ENCODE data around the gene RNPEP. TPM values are rescaled to one million over a fixed set of nuclear protein-coding genes. Genes with fewer than 3 reads are reported as not detected.

The RNPEP gene
- total and polyA plus RNA-seq, 2 of the 8 experiments (the other 6 are each of a cell fraction or from before 2014, with no cell fraction given), result 34.1 to 51.1 TPM

GRCh38 chr1:201999625-202000238, 17.3 kb downstream of the RNPEP start (continued):
- TF ChIP-seq KDM5A (IDR thresholded peaks at IDR 0.05; ENCODE audit: low read length) (no peak), SRF (IDR thresholded peaks at IDR 0.05; ENCODE audit: low read depth, low read length) (no peak)
